Hepatocyte (in vitro differentiated cells): Measurements from ENCODE around the gene HNRNPA1.
A peak's percentile ranks its signal among the peaks of the same experiment; 100 is the strongest.

Source experiments
- EZH2 ChIP-seq: fragments of 200-600 bp; sonication (generic); IDR thresholded peaks from 2 replicates; pipeline ENCODE4 v1.6.1; 2016; ENCODE audit warnings: antibody characterized with exemption, mild to moderate bottlenecking, borderline replicate concordance
- EZH2phosphoT487 ChIP-seq: fragments of 200-600 bp; sonication (generic); IDR thresholded peaks from one replicate; pipeline ENCODE4 v1.6.1; 2018; ENCODE audit warnings: antibody characterized with exemption, mild to moderate bottlenecking, low read depth, moderate library complexity; ENCODE audit not compliant: unreplicated experiment, severe bottlenecking
- TF ChIP-seq, protein P1 (sequence below): fragments of 200-600 bp; sonication (generic); IDR thresholded peaks from 2 replicates; pipeline ENCODE4 v1.5.1; 2016; ENCODE audit warnings: antibody characterized with exemption, mild to moderate bottlenecking; ENCODE audit not compliant: poor library complexity

DNA sequence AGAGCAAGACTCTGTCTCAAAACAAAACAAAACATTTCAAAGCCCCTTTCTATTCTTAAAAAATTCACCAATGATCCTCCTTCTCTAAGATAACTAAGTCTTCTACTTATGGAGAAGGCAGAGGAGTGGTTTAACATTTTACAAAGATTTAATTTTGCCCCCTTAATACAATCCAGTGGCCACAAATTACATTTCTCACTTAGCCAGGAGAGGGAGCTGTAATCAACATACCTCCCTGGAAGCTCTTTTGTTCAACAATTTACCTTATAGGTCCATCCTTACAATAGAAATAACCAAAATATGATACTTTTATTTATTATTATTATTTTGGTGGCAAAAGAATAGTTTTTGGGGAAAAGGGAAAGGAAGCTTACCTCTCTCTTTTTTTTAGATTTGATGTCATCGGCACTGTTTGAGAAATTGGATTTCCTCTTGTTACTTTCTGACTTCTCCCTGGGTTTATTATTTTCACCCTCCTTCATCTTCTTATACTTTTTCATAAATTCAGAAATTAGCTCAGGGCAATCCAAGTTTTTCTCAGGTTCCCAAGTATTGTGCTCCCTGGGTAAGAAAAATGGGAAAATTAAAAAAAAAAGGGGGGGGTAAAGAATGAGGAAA, 28.8 kb upstream of the HNRNPA1 start:
- TF ChIP-seq EZH2 (no peak), EZH2phosphoT487 (no peak)
- TF ChIP-seq, protein P1, sequence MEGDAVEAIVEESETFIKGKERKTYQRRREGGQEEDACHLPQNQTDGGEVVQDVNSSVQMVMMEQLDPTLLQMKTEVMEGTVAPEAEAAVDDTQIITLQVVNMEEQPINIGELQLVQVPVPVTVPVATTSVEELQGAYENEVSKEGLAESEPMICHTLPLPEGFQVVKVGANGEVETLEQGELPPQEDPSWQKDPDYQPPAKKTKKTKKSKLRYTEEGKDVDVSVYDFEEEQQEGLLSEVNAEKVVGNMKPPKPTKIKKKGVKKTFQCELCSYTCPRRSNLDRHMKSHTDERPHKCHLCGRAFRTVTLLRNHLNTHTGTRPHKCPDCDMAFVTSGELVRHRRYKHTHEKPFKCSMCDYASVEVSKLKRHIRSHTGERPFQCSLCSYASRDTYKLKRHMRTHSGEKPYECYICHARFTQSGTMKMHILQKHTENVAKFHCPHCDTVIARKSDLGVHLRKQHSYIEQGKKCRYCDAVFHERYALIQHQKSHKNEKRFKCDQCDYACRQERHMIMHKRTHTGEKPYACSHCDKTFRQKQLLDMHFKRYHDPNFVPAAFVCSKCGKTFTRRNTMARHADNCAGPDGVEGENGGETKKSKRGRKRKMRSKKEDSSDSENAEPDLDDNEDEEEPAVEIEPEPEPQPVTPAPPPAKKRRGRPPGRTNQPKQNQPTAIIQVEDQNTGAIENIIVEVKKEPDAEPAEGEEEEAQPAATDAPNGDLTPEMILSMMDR = peak; percentile 66
